HCT116 (cell line): Measurements from ENCODE around the gene MSI2. TPM values are rescaled to one million over a fixed set of nuclear protein-coding genes. Genes with fewer than 3 reads are reported as not detected.

ENCODE experiments used
- ATAC-seq: fragments of 200-7000 bp; cut with Tn5 transposase; 2 replicates; pipeline ENCODE4 v1.9.1; 2020; ENCODE audit warnings: mild to moderate bottlenecking, moderate library complexity
- BruUV-seq: library from RNA; stranded (reverse); fragments of 400-500 nt; replicated peaks from 2 replicates; lab custom pipeline; 2021; lab: Mats Ljungman, UMichigan
- CTCF ChIA-PET: fragments of 300-600 bp; sonication (Branson Sonifier 250); formaldehyde crosslinking; loops from one replicate; lab custom pipeline; 2021; ENCODE audit warnings: antibody characterized with exemption; lab: Charles Lee
- POLR2A ChIA-PET: fragments of 300-600, 350-600 bp; sonication (Branson Sonifier 250); formaldehyde crosslinking; loops from one replicate; lab custom pipeline; 2021; ENCODE audit warnings: antibody characterized with exemption; lab: Charles Lee
- RAD21 ChIA-PET, 2 experiments: fragments of 300-600 bp; sonication (Branson Sonifier 250); formaldehyde crosslinking; loops; one replicate each; lab custom pipeline; 2023; ENCODE audit warnings: low total read pairs in 2 of 2; ENCODE audit not compliant: uncharacterized antibody in 2 of 2, unreplicated experiment in 2 of 2, low non-redundant PET in 1 of 2; lab: Charles Lee
- DNase-seq: peaks from one replicate; pipeline ENCODE4 v3.0.0-alpha.2; 2010; ENCODE audit warnings: low read depth, low spot score
- H2AFZ ChIP-seq: fragments of 200-600 bp; shearing (Covaris generic), sonication (generic); 2 replicates; pipeline ENCODE4 v1.6.1; 2017; ENCODE audit warnings: low read depth, mixed run types, mixed read lengths, antibody characterized with exemption, low read length; ENCODE audit not compliant: poor library complexity, severe bottlenecking
- H3K27ac ChIP-seq: 2 replicates; pipeline ENCODE4 v1.5.1; 2012; ENCODE audit warnings: low read depth, low read length
- H3K27me3 ChIP-seq: fragments of 200-600 bp; sonication (generic); 2 replicates; pipeline ENCODE4 v1.6.1; 2016; ENCODE audit warnings: mixed run types, low read length, mixed read lengths; ENCODE audit not compliant: insufficient read depth
- H3K36me3 ChIP-seq, 2 experiments: fragments of 200-500 bp in 1 of 2; fragments of 200-600 bp in 1 of 2; sonication (Bioruptor generic) in 1 of 2; sonication (generic) in 1 of 2; 2 replicates each; pipeline versions ENCODE4 v1.5.1 to v1.6.1; 2014 to 2016; ENCODE audit warnings: low read length in 2 of 2, inconsistent platforms in 1 of 2, mixed read lengths in 1 of 2, mixed run types in 1 of 2; ENCODE audit not compliant: insufficient read depth in 2 of 2, control insufficient read depth in 1 of 2
- H3K4me1 ChIP-seq, 2 experiments: fragments of 200-600 bp in 1 of 2; sonication (generic) in 1 of 2; 2 replicates each; pipeline versions ENCODE4 v1.5.1 to v1.6.1; 2012 to 2017; ENCODE audit warnings: low read length in 2 of 2, inconsistent platforms in 1 of 2, mild to moderate bottlenecking in 1 of 2, mixed read lengths in 1 of 2, mixed run types in 1 of 2, moderate library complexity in 1 of 2; ENCODE audit not compliant: insufficient read depth in 2 of 2, control insufficient read depth in 1 of 2
- H3K4me2 ChIP-seq: fragments of 200-600 bp; sonication (generic); 2 replicates; pipeline ENCODE4 v1.6.1; 2017; ENCODE audit warnings: mixed run types, low read length, mixed read lengths
- H3K4me3 ChIP-seq, 2 experiments: fragments of 200-600 bp in 1 of 2; sonication (generic) in 1 of 2; replicated peaks in 1 of 2; 2 replicates each; pipeline ENCODE4 v1.5.1; 2011 to 2016; ENCODE audit warnings: low read length in 2 of 2, control low read depth in 1 of 2, low read depth in 1 of 2, mild to moderate bottlenecking in 1 of 2, mixed read lengths in 1 of 2, mixed run types in 1 of 2
- H3K79me2 ChIP-seq: fragments of 200-600 bp; sonication (generic); 2 replicates; pipeline ENCODE4 v1.6.1; 2017; ENCODE audit warnings: mild to moderate bottlenecking, mixed run types, low read length, moderate library complexity, mixed read lengths; ENCODE audit not compliant: insufficient read depth
- H3K9ac ChIP-seq: fragments of 200-600 bp; sonication (generic); 2 replicates; pipeline ENCODE4 v1.6.1; 2016; ENCODE audit warnings: low read length, mixed read lengths
- H3K9me2 ChIP-seq: fragments of 200-600 bp; sonication (generic), shearing (Covaris generic); 2 replicates; pipeline ENCODE4 v1.6.1; 2017; ENCODE audit warnings: mixed run types, mild to moderate bottlenecking, moderate library complexity; ENCODE audit not compliant: insufficient read depth
- H3K9me3 ChIP-seq, 2 experiments: fragments of 200-500 bp in 1 of 2; fragments of 200-600 bp in 1 of 2; sonication (Bioruptor generic) in 1 of 2; sonication (generic) in 1 of 2; 2 replicates each; pipeline ENCODE4 v1.6.1; 2014 to 2017; ENCODE audit warnings: low read length in 2 of 2, mixed read lengths in 2 of 2, inconsistent platforms in 1 of 2, low read depth in 1 of 2, mild to moderate bottlenecking in 1 of 2, mixed run types in 1 of 2, moderate library complexity in 1 of 2; ENCODE audit not compliant: control insufficient read depth in 1 of 2, insufficient read depth in 1 of 2
- H4K20me1 ChIP-seq: fragments of 200-600 bp; sonication (generic), shearing (Covaris generic); 2 replicates; pipeline ENCODE4 v1.6.1; 2017; ENCODE audit warnings: mixed run types, mild to moderate bottlenecking, moderate library complexity; ENCODE audit not compliant: insufficient read depth
- CBX3 ChIP-seq: IDR thresholded peaks from 2 replicates; pipeline ENCODE4 v1.6.1; 2012; ENCODE audit warnings: low read depth
- FOSL1 ChIP-seq: IDR thresholded peaks from 2 replicates; pipeline ENCODE4 v1.6.1; 2012; ENCODE audit warnings: low read depth
- POLR2A ChIP-seq: IDR thresholded peaks from 2 replicates; pipeline ENCODE4 v1.7.0; 2011; ENCODE audit warnings: borderline replicate concordance; ENCODE audit not compliant: insufficient read depth, insufficient read length; ENCODE audit errors: extremely low read depth
- RAD21 ChIP-seq: IDR thresholded peaks from 2 replicates; pipeline ENCODE4 v1.6.1; 2012; ENCODE audit warnings: low read depth, mild to moderate bottlenecking
- SP1 ChIP-seq: IDR thresholded peaks from 2 replicates; pipeline ENCODE4 v1.6.1; 2012; ENCODE audit warnings: low read depth
- SRF ChIP-seq: IDR thresholded peaks from 2 replicates; pipeline ENCODE4 v1.6.1; 2012; ENCODE audit warnings: low read depth
- ZNF274 ChIP-seq: fragments of 200-500 bp; sonication (Bioruptor generic); IDR thresholded peaks from 2 replicates; pipeline ENCODE4 v1.6.1; 2014; ENCODE audit warnings: mild to moderate bottlenecking, low read depth, low read length, inconsistent platforms
- intact Hi-C: fragments of 100-400 bp; cut with micrococcal nuclease; formaldehyde crosslinking; loops from 2 replicates; pipeline ENCODE4 v1.10.0; 2022
- total RNA-seq: library from RNA; stranded (reverse); gene quantifications from one replicate; pipeline ENCODE4 v1.2.1, GENCODE V29; 2021; ENCODE audit not compliant: unreplicated experiment
- TF ChIP-seq, protein P1 (sequence below): IDR thresholded peaks from 2 replicates; pipeline ENCODE4 v1.6.1; 2012; ENCODE audit warnings: low read depth
- TF ChIP-seq, protein P2 (sequence below), 3 experiments: fragments of 200-600 bp in 1 of 3; sonication (generic) in 1 of 3; IDR thresholded peaks in 2 of 3; conservative IDR thresholded peaks in 1 of 3; 2 replicates each; pipeline ENCODE4 v1.5.1; 2012 to 2017; ENCODE audit warnings: low read depth in 2 of 3, low read length in 2 of 3, antibody characterized with exemption in 1 of 3, borderline replicate concordance in 1 of 3, control low read depth in 1 of 3, mild to moderate bottlenecking in 1 of 3, mixed read lengths in 1 of 3, mixed run types in 1 of 3, moderate library complexity in 1 of 3; ENCODE audit not compliant: insufficient read depth in 1 of 3

Gene MSI2
- total RNA-seq, 1 experiment from 2014 or later: 137 TPM

DNA sequence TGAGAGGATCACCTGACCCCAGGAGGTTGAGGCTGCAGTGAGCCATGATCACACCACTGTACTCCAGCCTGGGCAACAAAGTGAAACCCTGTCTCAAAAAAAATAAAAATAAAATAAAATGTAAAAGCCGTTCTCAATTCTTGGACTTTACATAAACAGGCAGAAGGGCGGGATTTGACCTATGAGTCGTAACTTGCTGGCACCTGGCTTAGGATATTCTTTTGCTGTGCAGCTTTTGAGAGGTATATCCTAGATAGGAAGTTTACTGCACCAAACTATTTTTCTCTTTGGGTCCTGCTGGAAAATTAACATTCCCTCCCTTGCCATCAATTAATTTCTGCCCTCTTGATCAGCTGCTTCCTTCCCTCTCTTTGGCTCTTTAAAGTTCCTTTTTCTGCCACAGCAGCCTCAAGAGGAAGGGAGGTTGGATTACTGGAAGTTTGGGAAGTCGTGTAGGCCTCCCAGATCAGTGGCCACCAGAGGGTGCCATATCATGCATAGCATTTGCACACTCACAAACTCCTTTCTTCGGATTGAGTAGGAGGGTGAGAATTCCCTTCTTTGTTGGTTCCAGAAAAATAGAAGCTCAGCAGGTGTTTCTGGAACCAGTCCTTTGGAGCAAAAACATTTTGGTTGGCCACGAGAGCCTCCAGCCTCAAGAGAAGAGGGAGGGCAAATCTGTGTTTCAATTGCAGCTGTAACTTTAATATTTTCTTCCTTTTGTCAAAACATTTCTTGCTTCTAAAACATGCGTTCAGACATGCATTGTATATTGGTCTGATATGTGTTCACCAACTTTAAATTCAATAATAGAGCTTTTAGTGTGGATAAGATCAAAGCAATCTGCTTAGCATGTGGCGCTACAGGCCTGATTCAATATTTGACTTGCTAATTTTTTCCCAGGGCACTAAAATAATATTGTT lies 341.5 kb downstream of the MSI2 start:
- H3K4me2 ChIP-seq: no peak overlapping the region
- H3K4me1 ChIP-seq: peaks cover 5 to 13% of the 10 kb centered on the region in 2 experiments; a peak in 3 of 4 replicates
- TSS peak; percentile 18 for BruUV-seq
- ATAC-seq: peak; percentile 91
- intact Hi-C loops: loop anchor here (1.0 to 5.0 kb wide), 5 partner anchors 75 to 515 kb away; no protein-coding TSS in a partner anchor
- RAD21 ChIA-PET: interaction anchor here (0.6 to 0.7 kb wide), 2 partner anchors 135 to 354 kb away, joined by 4 to 5 read pairs; no protein-coding TSS in a partner anchor
- POLR2A ChIA-PET: no interaction called here
- H3K36me3 ChIP-seq: no peaks in the 10 kb centered on the region
- no peak overlapping the region for H3K9ac ChIP-seq
- H3K9me2 ChIP-seq: no peaks in the 10 kb centered on the region
- H3K27me3 ChIP-seq: no peaks in the 10 kb centered on the region
- peaks cover 0 to 12% of the 10 kb centered on the region in 2 experiments; a peak in 1 of 4 replicates for H3K9me3 ChIP-seq
- no peak for TF ChIP-seq SP1
- TF ChIP-seq POLR2A: no peak
- TF ChIP-seq ZNF274: no peak
- TF ChIP-seq, protein P1, sequence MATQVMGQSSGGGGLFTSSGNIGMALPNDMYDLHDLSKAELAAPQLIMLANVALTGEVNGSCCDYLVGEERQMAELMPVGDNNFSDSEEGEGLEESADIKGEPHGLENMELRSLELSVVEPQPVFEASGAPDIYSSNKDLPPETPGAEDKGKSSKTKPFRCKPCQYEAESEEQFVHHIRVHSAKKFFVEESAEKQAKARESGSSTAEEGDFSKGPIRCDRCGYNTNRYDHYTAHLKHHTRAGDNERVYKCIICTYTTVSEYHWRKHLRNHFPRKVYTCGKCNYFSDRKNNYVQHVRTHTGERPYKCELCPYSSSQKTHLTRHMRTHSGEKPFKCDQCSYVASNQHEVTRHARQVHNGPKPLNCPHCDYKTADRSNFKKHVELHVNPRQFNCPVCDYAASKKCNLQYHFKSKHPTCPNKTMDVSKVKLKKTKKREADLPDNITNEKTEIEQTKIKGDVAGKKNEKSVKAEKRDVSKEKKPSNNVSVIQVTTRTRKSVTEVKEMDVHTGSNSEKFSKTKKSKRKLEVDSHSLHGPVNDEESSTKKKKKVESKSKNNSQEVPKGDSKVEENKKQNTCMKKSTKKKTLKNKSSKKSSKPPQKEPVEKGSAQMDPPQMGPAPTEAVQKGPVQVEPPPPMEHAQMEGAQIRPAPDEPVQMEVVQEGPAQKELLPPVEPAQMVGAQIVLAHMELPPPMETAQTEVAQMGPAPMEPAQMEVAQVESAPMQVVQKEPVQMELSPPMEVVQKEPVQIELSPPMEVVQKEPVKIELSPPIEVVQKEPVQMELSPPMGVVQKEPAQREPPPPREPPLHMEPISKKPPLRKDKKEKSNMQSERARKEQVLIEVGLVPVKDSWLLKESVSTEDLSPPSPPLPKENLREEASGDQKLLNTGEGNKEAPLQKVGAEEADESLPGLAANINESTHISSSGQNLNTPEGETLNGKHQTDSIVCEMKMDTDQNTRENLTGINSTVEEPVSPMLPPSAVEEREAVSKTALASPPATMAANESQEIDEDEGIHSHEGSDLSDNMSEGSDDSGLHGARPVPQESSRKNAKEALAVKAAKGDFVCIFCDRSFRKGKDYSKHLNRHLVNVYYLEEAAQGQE: no peak
- no peak for TF ChIP-seq SRF
- TF ChIP-seq RAD21: peak; percentile 80
- 0 out of 2 replicates have a peak, but pooled peaks have one; percentile 28 for TF ChIP-seq FOSL1
- TF ChIP-seq CBX3: no peak
- TF ChIP-seq, protein P2, sequence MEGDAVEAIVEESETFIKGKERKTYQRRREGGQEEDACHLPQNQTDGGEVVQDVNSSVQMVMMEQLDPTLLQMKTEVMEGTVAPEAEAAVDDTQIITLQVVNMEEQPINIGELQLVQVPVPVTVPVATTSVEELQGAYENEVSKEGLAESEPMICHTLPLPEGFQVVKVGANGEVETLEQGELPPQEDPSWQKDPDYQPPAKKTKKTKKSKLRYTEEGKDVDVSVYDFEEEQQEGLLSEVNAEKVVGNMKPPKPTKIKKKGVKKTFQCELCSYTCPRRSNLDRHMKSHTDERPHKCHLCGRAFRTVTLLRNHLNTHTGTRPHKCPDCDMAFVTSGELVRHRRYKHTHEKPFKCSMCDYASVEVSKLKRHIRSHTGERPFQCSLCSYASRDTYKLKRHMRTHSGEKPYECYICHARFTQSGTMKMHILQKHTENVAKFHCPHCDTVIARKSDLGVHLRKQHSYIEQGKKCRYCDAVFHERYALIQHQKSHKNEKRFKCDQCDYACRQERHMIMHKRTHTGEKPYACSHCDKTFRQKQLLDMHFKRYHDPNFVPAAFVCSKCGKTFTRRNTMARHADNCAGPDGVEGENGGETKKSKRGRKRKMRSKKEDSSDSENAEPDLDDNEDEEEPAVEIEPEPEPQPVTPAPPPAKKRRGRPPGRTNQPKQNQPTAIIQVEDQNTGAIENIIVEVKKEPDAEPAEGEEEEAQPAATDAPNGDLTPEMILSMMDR (IDR thresholded peaks at IDR 0.05 in 2 of 3, conservative IDR thresholded peaks at IDR 0.05 in 1 of 3; ENCODE audit: borderline replicate concordance in 1 of 3, insufficient read depth in 1 of 3, low read depth in 2 of 3, low read length in 2 of 3): peak; percentile 93 to 98 (median 98)
- H3K4me3 ChIP-seq: no peak overlapping the region
- CTCF ChIA-PET: interaction anchor here (0.6 to 3.3 kb wide), 15 partner anchors 10 to 880 kb away, joined by 3 to 35 read pairs (median 5); no protein-coding TSS in a partner anchor
- H3K27ac ChIP-seq: peak overlapping the region; percentile 37; the same call in 1 of the 2 replicates
- no peaks in the 10 kb centered on the region for H4K20me1 ChIP-seq
- peak; percentile 65 for DNase-seq
- H3K79me2 ChIP-seq: no peaks in the 10 kb centered on the region
- no peak overlapping the region for H2AFZ ChIP-seq
